ENCODE data around the gene ADAMTS20.
A peak's percentile ranks its signal among the peaks of the same experiment; 100 is the strongest.
"Not testable (repeated sequence)": the region's sequence is repeated elsewhere in the genome, so short reads cannot be mapped to it uniquely, and the experiment has no call there.

The ADAMTS20 gene

DNA sequence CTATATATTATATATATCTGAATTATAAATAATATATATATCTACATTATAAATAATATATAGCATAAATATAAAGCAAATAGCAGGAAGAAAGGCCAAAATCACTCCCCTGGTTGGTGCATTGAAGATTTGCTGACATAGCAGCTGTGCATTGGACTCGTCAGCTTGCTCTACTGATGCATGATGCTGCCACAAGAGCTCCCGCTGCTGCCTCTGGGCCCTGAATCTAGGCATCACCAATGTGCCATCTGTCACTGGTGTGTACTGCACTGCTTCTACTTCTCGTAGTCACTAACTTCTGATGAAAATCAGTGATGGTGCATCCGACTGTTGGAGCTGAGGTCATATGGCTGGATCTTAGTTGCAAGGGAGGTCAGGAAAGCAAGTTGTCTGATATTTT is 205.0 kb downstream of the ADAMTS20 start:
- Histone ChIP-seq H3K27ac (no peak overlapping the region), H3K36me3 (no peaks in the 10 kb centered on the region), H3K9me3 (peaks cover 0 to 10% (median 0%) of the 10 kb centered on the region in 3 donors), H3K4me3 (no peak overlapping the region), H3K27me3 (no peaks in the 10 kb centered on the region), H3K4me1 (no peaks in the 10 kb centered on the region)
- no peak for TF ChIP-seq CTCF (IDR thresholded peaks at IDR 0.05)
- intact Hi-C loops (cut with DNase I; ENCODE audit: low total_unique reads), result no loop called here
- DNase-seq, result no peak

DNA sequence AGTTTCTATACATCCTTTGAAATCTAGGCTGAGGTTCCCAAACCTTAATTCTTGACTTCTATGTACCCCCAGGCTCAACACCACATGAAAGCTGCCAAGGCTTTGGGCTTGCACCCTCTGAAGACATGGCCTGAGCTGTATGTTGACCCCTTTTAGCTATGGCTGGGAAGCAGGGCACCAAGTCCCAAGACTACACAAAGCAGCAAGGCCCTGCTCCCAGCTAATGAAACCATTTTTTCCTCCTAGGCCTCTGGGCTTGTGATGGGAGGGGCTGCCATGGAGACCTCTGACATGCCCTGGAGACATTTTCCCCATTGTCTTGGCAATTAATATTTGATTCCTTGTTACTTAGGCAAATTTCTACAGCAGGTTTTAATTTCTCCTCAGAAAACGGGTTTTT is 207.0 kb downstream of the ADAMTS20 start:
- DNase-seq, result no peak
- peaks cover 0 to 10% (median 0%) of the 10 kb centered on the region in 3 donors for H3K9me3 ChIP-seq
- H3K36me3 ChIP-seq, result no peaks in the 10 kb centered on the region
- no peak overlapping the region for H3K27ac ChIP-seq
- no peaks in the 10 kb centered on the region for H3K27me3 ChIP-seq
- no peak overlapping the region for H3K4me3 ChIP-seq
- intact Hi-C loops (cut with DNase I; ENCODE audit: low total_unique reads), result no loop called here
- no peaks in the 10 kb centered on the region for H3K4me1 ChIP-seq
- TF ChIP-seq CTCF (IDR thresholded peaks at IDR 0.05), result no peak

GRCh38 chr12:43341785-43342313 is 210.2 kb downstream of the ADAMTS20 start:
- H3K4me1 ChIP-seq; DNase-seq; H3K27me3 ChIP-seq; intact Hi-C loops (cut with DNase I; ENCODE audit: low total_unique reads); H3K4me3 ChIP-seq; H3K36me3 ChIP-seq; H3K27ac ChIP-seq: not testable (repeated sequence)
- H3K9me3 ChIP-seq, result peaks cover 0 to 10% (median 0%) of the 10 kb centered on the region in 3 donors

GRCh38 chr12:43338848-43339526 is 213.0 kb downstream of the ADAMTS20 start:
- H3K9me3 ChIP-seq, result no peaks in the 10 kb centered on the region
- peaks cover 0 to 5% (median 0%) of the 10 kb centered on the region in 4 donors for H3K4me1 ChIP-seq
- H3K36me3 ChIP-seq, result no peaks in the 10 kb centered on the region
- TF ChIP-seq CTCF (IDR thresholded peaks at IDR 0.05), result peak; percentile 20 to 24
- no peak for DNase-seq
- intact Hi-C loops (cut with DNase I; ENCODE audit: low total_unique reads), result no loop called here
- H3K27me3 ChIP-seq, result no peaks in the 10 kb centered on the region
- H3K4me3 ChIP-seq, result no peak overlapping the region
- H3K27ac ChIP-seq, result no peak overlapping the region

GRCh38 chr12:43337571-43338444 is 214.2 kb downstream of the ADAMTS20 start:
- Histone ChIP-seq H3K27ac (no peak overlapping the region), H3K4me1 (peaks cover 0 to 5% (median 0%) of the 10 kb centered on the region in 4 donors), H3K36me3 (no peaks in the 10 kb centered on the region), H3K4me3 (no peak overlapping the region), H3K27me3 (no peaks in the 10 kb centered on the region), H3K9me3 (no peaks in the 10 kb centered on the region)
- no peak for TF ChIP-seq CTCF (IDR thresholded peaks at IDR 0.05)
- intact Hi-C loops (cut with DNase I; ENCODE audit: low total_unique reads), result no loop called here
- DNase-seq, result no peak

Measured in tibial artery (tissue), 4 donors.